HCT116 (cell line): ENCODE measurements around the gene ZNF862. TPM values are rescaled to one million over a fixed set of nuclear protein-coding genes. Genes with fewer than 3 reads are reported as not detected.

Experiments used
- ATAC-seq: fragments of 200-7000 bp; cut with Tn5 transposase; 2 replicates; pipeline ENCODE4 v1.9.1; 2020; ENCODE audit warnings: mild to moderate bottlenecking, moderate library complexity
- BruUV-seq: library from RNA; stranded (reverse); fragments of 400-500 nt; replicated peaks from 2 replicates; lab custom pipeline; 2021; lab: Mats Ljungman, UMichigan
- CTCF ChIA-PET: fragments of 300-600 bp; sonication (Branson Sonifier 250); formaldehyde crosslinking; loops from one replicate; lab custom pipeline; 2021; ENCODE audit warnings: antibody characterized with exemption; lab: Charles Lee
- POLR2A ChIA-PET: fragments of 300-600, 350-600 bp; sonication (Branson Sonifier 250); formaldehyde crosslinking; loops from one replicate; lab custom pipeline; 2021; ENCODE audit warnings: antibody characterized with exemption; lab: Charles Lee
- RAD21 ChIA-PET, 2 experiments: fragments of 300-600 bp; sonication (Branson Sonifier 250); formaldehyde crosslinking; loops; one replicate each; lab custom pipeline; 2023; ENCODE audit warnings: low total read pairs in 2 of 2; ENCODE audit not compliant: uncharacterized antibody in 2 of 2, unreplicated experiment in 2 of 2, low non-redundant PET in 1 of 2; lab: Charles Lee
- DNase-seq: peaks from one replicate; pipeline ENCODE4 v3.0.0-alpha.2; 2010; ENCODE audit warnings: low read depth, low spot score
- H2AFZ ChIP-seq: fragments of 200-600 bp; shearing (Covaris generic), sonication (generic); 2 replicates; pipeline ENCODE4 v1.6.1; 2017; ENCODE audit warnings: low read depth, mixed run types, mixed read lengths, antibody characterized with exemption, low read length; ENCODE audit not compliant: poor library complexity, severe bottlenecking
- H3K27ac ChIP-seq: 2 replicates; pipeline ENCODE4 v1.5.1; 2012; ENCODE audit warnings: low read depth, low read length
- H3K27me3 ChIP-seq: fragments of 200-600 bp; sonication (generic); 2 replicates; pipeline ENCODE4 v1.6.1; 2016; ENCODE audit warnings: mixed run types, low read length, mixed read lengths; ENCODE audit not compliant: insufficient read depth
- H3K36me3 ChIP-seq, 2 experiments: fragments of 200-500 bp in 1 of 2; fragments of 200-600 bp in 1 of 2; sonication (Bioruptor generic) in 1 of 2; sonication (generic) in 1 of 2; 2 replicates each; pipeline versions ENCODE4 v1.5.1 to v1.6.1; 2014 to 2016; ENCODE audit warnings: low read length in 2 of 2, inconsistent platforms in 1 of 2, mixed read lengths in 1 of 2, mixed run types in 1 of 2; ENCODE audit not compliant: insufficient read depth in 2 of 2, control insufficient read depth in 1 of 2
- H3K4me1 ChIP-seq, 2 experiments: fragments of 200-600 bp in 1 of 2; sonication (generic) in 1 of 2; 2 replicates each; pipeline versions ENCODE4 v1.5.1 to v1.6.1; 2012 to 2017; ENCODE audit warnings: low read length in 2 of 2, inconsistent platforms in 1 of 2, mild to moderate bottlenecking in 1 of 2, mixed read lengths in 1 of 2, mixed run types in 1 of 2, moderate library complexity in 1 of 2; ENCODE audit not compliant: insufficient read depth in 2 of 2, control insufficient read depth in 1 of 2
- H3K4me2 ChIP-seq: fragments of 200-600 bp; sonication (generic); 2 replicates; pipeline ENCODE4 v1.6.1; 2017; ENCODE audit warnings: mixed run types, low read length, mixed read lengths
- H3K4me3 ChIP-seq, 2 experiments: fragments of 200-600 bp in 1 of 2; sonication (generic) in 1 of 2; replicated peaks in 1 of 2; 2 replicates each; pipeline ENCODE4 v1.5.1; 2011 to 2016; ENCODE audit warnings: low read length in 2 of 2, control low read depth in 1 of 2, low read depth in 1 of 2, mild to moderate bottlenecking in 1 of 2, mixed read lengths in 1 of 2, mixed run types in 1 of 2
- H3K79me2 ChIP-seq: fragments of 200-600 bp; sonication (generic); 2 replicates; pipeline ENCODE4 v1.6.1; 2017; ENCODE audit warnings: mild to moderate bottlenecking, mixed run types, low read length, moderate library complexity, mixed read lengths; ENCODE audit not compliant: insufficient read depth
- H3K9ac ChIP-seq: fragments of 200-600 bp; sonication (generic); 2 replicates; pipeline ENCODE4 v1.6.1; 2016; ENCODE audit warnings: low read length, mixed read lengths
- H3K9me2 ChIP-seq: fragments of 200-600 bp; sonication (generic), shearing (Covaris generic); 2 replicates; pipeline ENCODE4 v1.6.1; 2017; ENCODE audit warnings: mixed run types, mild to moderate bottlenecking, moderate library complexity; ENCODE audit not compliant: insufficient read depth
- H3K9me3 ChIP-seq, 2 experiments: fragments of 200-500 bp in 1 of 2; fragments of 200-600 bp in 1 of 2; sonication (Bioruptor generic) in 1 of 2; sonication (generic) in 1 of 2; 2 replicates each; pipeline ENCODE4 v1.6.1; 2014 to 2017; ENCODE audit warnings: low read length in 2 of 2, mixed read lengths in 2 of 2, inconsistent platforms in 1 of 2, low read depth in 1 of 2, mild to moderate bottlenecking in 1 of 2, mixed run types in 1 of 2, moderate library complexity in 1 of 2; ENCODE audit not compliant: control insufficient read depth in 1 of 2, insufficient read depth in 1 of 2
- H4K20me1 ChIP-seq: fragments of 200-600 bp; sonication (generic), shearing (Covaris generic); 2 replicates; pipeline ENCODE4 v1.6.1; 2017; ENCODE audit warnings: mixed run types, mild to moderate bottlenecking, moderate library complexity; ENCODE audit not compliant: insufficient read depth
- RAD21 ChIP-seq: IDR thresholded peaks from 2 replicates; pipeline ENCODE4 v1.6.1; 2012; ENCODE audit warnings: low read depth, mild to moderate bottlenecking
- SIN3A ChIP-seq: IDR thresholded peaks from 2 replicates; pipeline ENCODE4 v1.6.1; 2012; ENCODE audit warnings: low read depth
- SP1 ChIP-seq: IDR thresholded peaks from 2 replicates; pipeline ENCODE4 v1.6.1; 2012; ENCODE audit warnings: low read depth
- TCF7L2 ChIP-seq: IDR thresholded peaks from 2 replicates; pipeline ENCODE4 v1.7.0; 2011; ENCODE audit warnings: borderline replicate concordance, inconsistent platforms; ENCODE audit not compliant: insufficient read depth, insufficient read length; ENCODE audit errors: extremely low read depth
- intact Hi-C: fragments of 100-400 bp; cut with micrococcal nuclease; formaldehyde crosslinking; loops from 2 replicates; pipeline ENCODE4 v1.10.0; 2022
- total RNA-seq: library from RNA; stranded (reverse); gene quantifications from one replicate; pipeline ENCODE4 v1.2.1, GENCODE V29; 2021; ENCODE audit not compliant: unreplicated experiment
- TF ChIP-seq, protein P1 (sequence below): IDR thresholded peaks from 2 replicates; pipeline ENCODE4 v1.6.1; 2012

Gene ZNF862
- total RNA-seq, 1 experiment from 2014 or later, result 8.5 TPM

DNA sequence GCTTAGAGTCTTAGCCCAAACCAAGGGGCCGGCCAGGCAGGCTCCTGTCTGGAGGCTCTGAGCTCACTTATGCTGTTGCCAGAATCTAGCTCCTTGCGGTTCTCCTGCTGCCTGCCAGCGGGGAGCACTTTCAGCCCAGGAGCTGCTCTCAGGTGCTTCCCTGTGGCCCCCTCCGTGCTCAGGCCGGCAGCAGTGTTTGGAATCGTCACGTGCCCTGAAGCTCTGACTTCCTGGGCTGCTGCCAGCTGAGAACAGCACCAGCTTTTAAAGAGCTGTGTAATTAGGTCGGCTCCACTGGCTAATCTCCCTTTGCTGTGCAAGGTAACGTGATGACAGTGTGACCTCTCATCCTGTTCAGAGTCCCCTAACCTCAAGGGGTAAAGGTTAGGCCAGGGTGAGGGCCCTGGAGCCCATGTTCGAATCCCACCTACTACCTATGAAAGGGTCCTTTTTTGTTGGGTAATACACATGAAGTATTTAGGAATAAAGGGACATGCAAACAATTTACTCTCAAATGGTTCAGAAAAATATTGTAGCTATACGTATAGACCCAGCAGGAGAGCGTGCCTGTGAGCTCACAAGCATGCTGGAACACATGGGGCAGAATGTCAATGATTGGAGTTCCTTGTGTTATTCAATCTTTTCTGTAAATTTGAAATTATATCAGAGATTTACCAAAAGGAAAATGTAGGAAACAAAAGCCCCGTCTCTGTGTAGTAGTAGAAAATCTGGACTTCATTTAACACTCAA is 16.6 kb downstream of the ZNF862 start:
- intact Hi-C loops, result no loop called here
- DNase-seq (peak; percentile 36), ATAC-seq (peak; percentile 74)
- no TSS peak for BruUV-seq
- Histone ChIP-seq H3K27ac (peak overlapping the region; percentile 57), H3K9me2 (no peaks in the 10 kb centered on the region), H3K27me3 (no peaks in the 10 kb centered on the region), H3K79me2 (no peaks in the 10 kb centered on the region), H3K4me2 (peak overlapping the region; percentile 70), H3K9ac (peak overlapping the region; percentile 50), H3K4me1 (peaks cover 27 to 42% of the 10 kb centered on the region in 2 experiments), H2AFZ (no peak overlapping the region), H3K9me3 (no peaks in the 10 kb centered on the region), H3K36me3 (no peaks in the 10 kb centered on the region), H3K4me3 (peak overlapping the region in 1 of 2 experiments; percentile 34; a peak in 3 of 4 replicates), H4K20me1 (no peaks in the 10 kb centered on the region)
- ChIA-PET POLR2A (interaction anchor here (1.1 to 1.4 kb wide), 2 partner anchors 15 to 17 kb away, joined by 3 to 4 read pairs; partner anchors contain the start of gene ZNF862), CTCF (interaction anchor here (0.9 to 1.1 kb wide), 2 partner anchors 17 to 48 kb away, joined by 3 to 4 read pairs; partner anchors contain the start of gene ZNF862), RAD21 (interaction anchor here in 1 of 2 experiments (0.8 kb wide), 1 partner anchor 17 kb away, joined by 3 read pairs; the partner anchor contains the start of gene ZNF862)
- TF ChIP-seq RAD21, result 0 out of 2 replicates have a peak, but pooled peaks have one; percentile 13
- TF ChIP-seq SIN3A, result no peak
- TF ChIP-seq, protein P1, sequence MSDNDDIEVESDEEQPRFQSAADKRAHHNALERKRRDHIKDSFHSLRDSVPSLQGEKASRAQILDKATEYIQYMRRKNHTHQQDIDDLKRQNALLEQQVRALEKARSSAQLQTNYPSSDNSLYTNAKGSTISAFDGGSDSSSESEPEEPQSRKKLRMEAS, result peak; percentile 75
- TF ChIP-seq TCF7L2, result peak; percentile 63
- TF ChIP-seq SP1, result peak; percentile 23; the same call in 1 of the 2 replicates
